DMS114 treated with DMSO at 0.1 percent for 48 hours (cell line): ENCODE measurements around the gene ERAP2.

Experiments
- DNase-seq: peaks from one replicate; lab custom pipeline; 2025; ENCODE audit not compliant: unreplicated experiment; lab: John Stamatoyannopoulos, UW

ERAP2 gene

GRCh38 chr5:96893342-96893741, 17.0 kb downstream of the ERAP2 start:
- DNase-seq = no peak

- no peak for DNase-seq
These were observed 20.0 kb downstream of the ERAP2 start for GRCh38 chr5:96896276-96896675.

GRCh38 chr5:96896806-96897205, 20.5 kb downstream of the ERAP2 start:
- no peak for DNase-seq

- no peak for DNase-seq
These were observed 25.1 kb downstream of the ERAP2 start for GRCh38 chr5:96901384-96901783.

- DNase-seq = no peak
These were observed 25.5 kb downstream of the ERAP2 start for GRCh38 chr5:96901841-96902240.

- no peak for DNase-seq
These were observed 26.6 kb downstream of the ERAP2 start for GRCh38 chr5:96902876-96903275.

- DNase-seq = no peak
These were observed 27.0 kb downstream of the ERAP2 start for GRCh38 chr5:96903300-96903699.

GRCh38 chr5:96904054-96904931, 28.0 kb downstream of the ERAP2 start:
- no peak for DNase-seq

GRCh38 chr5:96905864-96906263, 29.6 kb downstream of the ERAP2 start:
- DNase-seq = no peak

- DNase-seq = no peak
These were observed 32.7 kb downstream of the ERAP2 start for GRCh38 chr5:96909003-96909402.

GRCh38 chr5:96909435-96909834, 33.1 kb downstream of the ERAP2 start:
- no peak for DNase-seq

- DNase-seq = no peak
These were observed 34.8 kb downstream of the ERAP2 start for GRCh38 chr5:96911139-96911538.

- DNase-seq = no peak
These were observed 36.9 kb downstream of the ERAP2 start for GRCh38 chr5:96913233-96913632.

- no peak for DNase-seq
These were observed 43.5 kb downstream of the ERAP2 start for GRCh38 chr5:96919754-96920197.

- no peak for DNase-seq
These were observed 44.5 kb downstream of the ERAP2 start for GRCh38 chr5:96920744-96921355.

GRCh38 chr5:96922499-96923244, 46.4 kb downstream of the ERAP2 start:
- DNase-seq = no peak

- no peak for DNase-seq
These were observed 47.7 kb downstream of the ERAP2 start for GRCh38 chr5:96924016-96924443.

GRCh38 chr5:96926276-96926675, 50.0 kb downstream of the ERAP2 start:
- no peak for DNase-seq

GRCh38 chr5:96927008-96927407, 50.7 kb downstream of the ERAP2 start:
- DNase-seq = no peak

- DNase-seq = no peak
These were observed 52.8 kb downstream of the ERAP2 start for GRCh38 chr5:96928931-96929708.

- no peak for DNase-seq
These were observed 53.8 kb downstream of the ERAP2 start for GRCh38 chr5:96930058-96930457.
